Lower leg skin (tissue), 3 donors: ENCODE results near the gene CADM3.

Experiments
- CTCF ChIP-seq, 3 donors: fragments of 450-650 bp; IDR thresholded peaks; one replicate each; pipeline ENCODE4 v1.5.1; 2016; ENCODE audit warnings: antibody characterized with exemption in 3 of 3, mild to moderate bottlenecking in 3 of 3, moderate library complexity in 2 of 3
- POLR2A ChIP-seq, 2 donors: fragments of 450-650 bp; IDR thresholded peaks; one replicate each; pipeline ENCODE4 v1.6.1; 2016 to 2017; ENCODE audit warnings: antibody characterized with exemption in 2 of 2, mild to moderate bottlenecking in 1 of 2, moderate library complexity in 1 of 2

GRCh38 chr1:159209061-159209460 lies 37.6 kb downstream of the CADM3 start:
- TF ChIP-seq POLR2A (IDR thresholded peaks at IDR 0.05): no peak
- TF ChIP-seq CTCF (IDR thresholded peaks at IDR 0.05): no peak
